ENCODE results near the gene SAG.

DNA sequence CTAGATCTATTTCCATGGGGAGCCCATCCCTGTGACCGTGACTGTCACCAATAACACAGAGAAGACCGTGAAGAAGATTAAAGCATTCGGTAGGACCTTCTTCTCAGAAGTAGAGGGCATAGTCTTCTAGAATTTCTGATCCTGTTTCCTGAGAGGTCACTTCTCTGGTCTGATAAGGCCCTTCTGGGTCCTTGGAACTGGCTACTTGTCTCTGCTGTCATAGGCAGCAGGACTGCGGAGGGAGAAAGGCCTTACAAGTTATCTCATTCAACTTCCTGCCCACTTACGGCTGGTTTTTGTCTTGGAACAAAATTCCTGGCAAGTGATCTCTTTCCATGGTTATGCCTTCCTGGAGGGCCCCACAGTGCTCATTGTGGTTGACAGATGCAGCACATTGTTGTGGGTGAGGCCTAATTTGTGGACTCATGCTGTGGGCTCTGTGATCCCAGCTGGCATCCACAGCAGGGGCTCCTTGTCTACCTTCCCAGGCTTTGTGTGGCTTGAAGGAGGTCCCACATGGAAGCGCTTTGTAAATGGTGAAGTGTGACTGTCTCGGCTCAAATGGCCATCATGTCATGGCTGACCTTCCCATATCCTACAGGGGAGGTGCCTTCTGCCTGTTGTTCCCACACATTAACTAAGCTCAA, 22.0 kb downstream of the SAG start:
- TF ChIP-seq, protein P1, sequence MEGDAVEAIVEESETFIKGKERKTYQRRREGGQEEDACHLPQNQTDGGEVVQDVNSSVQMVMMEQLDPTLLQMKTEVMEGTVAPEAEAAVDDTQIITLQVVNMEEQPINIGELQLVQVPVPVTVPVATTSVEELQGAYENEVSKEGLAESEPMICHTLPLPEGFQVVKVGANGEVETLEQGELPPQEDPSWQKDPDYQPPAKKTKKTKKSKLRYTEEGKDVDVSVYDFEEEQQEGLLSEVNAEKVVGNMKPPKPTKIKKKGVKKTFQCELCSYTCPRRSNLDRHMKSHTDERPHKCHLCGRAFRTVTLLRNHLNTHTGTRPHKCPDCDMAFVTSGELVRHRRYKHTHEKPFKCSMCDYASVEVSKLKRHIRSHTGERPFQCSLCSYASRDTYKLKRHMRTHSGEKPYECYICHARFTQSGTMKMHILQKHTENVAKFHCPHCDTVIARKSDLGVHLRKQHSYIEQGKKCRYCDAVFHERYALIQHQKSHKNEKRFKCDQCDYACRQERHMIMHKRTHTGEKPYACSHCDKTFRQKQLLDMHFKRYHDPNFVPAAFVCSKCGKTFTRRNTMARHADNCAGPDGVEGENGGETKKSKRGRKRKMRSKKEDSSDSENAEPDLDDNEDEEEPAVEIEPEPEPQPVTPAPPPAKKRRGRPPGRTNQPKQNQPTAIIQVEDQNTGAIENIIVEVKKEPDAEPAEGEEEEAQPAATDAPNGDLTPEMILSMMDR (IDR thresholded peaks at IDR 0.05) = no peak
- no peak for TF ChIP-seq POLR2A (IDR thresholded peaks at IDR 0.05)

All from lower leg skin (tissue), 3 donors.